Fibroblast of lung (primary cell): ENCODE data around the gene MTNR1A.

Experiments used
- CTCF ChIP-seq, 2 donors: IDR thresholded peaks in 1 of 2; conservative IDR thresholded peaks in 1 of 2; 1 replicate in 1 of 2; 2 replicates in 1 of 2; pipeline ENCODE4 v1.5.1; 2011 to 2012; ENCODE audit warnings: low read length in 2 of 2, control low read depth in 1 of 2, inconsistent platforms in 1 of 2, low read depth in 1 of 2, mild to moderate bottlenecking in 1 of 2
- EZH2 ChIP-seq: IDR thresholded peaks from 2 replicates; pipeline ENCODE4 v1.5.1; 2012; ENCODE audit warnings: low read length, control low read depth, mild to moderate bottlenecking; ENCODE audit errors: missing control alignments

DNA sequence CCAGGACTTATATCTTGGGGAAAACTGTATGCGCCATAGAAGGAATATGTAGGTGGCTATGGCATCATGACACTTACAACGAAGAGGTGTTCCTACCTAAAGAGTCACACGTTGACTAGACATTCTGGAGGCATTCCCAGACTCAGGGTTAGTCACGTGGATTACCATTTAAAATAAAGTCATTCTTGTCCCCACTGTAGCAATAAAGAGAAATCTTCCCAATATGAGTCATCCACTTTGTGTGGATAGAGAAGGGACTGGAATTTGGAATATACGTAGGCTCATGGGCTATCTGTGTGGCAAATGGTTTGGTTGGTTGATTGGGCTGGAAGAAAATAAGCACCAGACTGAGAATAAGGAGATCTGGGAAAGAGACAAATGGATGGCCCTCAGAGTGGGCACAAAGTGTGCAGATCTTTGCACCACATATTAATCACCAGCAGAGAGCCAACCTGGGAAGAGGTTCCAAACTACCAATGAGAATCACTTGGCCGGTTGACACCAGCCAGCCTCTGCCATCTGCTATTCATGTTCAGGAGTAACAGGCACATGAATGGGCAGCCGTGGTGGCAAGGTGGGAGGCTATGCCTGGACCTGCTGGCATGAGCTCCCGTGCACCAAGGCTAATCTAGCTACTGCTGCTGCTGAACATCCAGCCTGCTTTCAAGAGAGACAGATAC lies 41.0 kb downstream of the MTNR1A start:
- TF ChIP-seq CTCF (conservative IDR thresholded peaks at IDR 0.05 in 1 of 2, IDR thresholded peaks at IDR 0.05 in 1 of 2; ENCODE audit: low read depth in 1 of 2, low read length in 2 of 2) = no peak
- TF ChIP-seq EZH2 = no peak
